Upper lobe of left lung (tissue), 4 donors: ENCODE measurements around the gene ST3GAL3.

Source experiments
- CTCF ChIP-seq, 6 experiments: fragments of 450-650 bp in 4 of 6; fragments of 200-600 bp in 2 of 6; sonication (generic) in 2 of 6; IDR thresholded peaks; one replicate each; pipeline ENCODE4 v1.5.1; 2016 to 2019; ENCODE audit warnings: antibody characterized with exemption in 6 of 6
- EP300 ChIP-seq, 4 donors: sonication (generic); formaldehyde crosslinking; IDR thresholded peaks; one replicate each; pipeline ENCODE4 v1.5.1; 2017; ENCODE audit warnings: antibody characterized with exemption in 4 of 4, control low read depth in 2 of 4
- POLR2A ChIP-seq, 4 donors: fragments of 450-650 bp; IDR thresholded peaks; one replicate each; pipeline ENCODE4 v1.5.1; 2016 to 2017; ENCODE audit warnings: antibody characterized with exemption in 4 of 4, mild to moderate bottlenecking in 2 of 4

GRCh38 chr1:43779266-43779665 lies 71.9 kb downstream of the ST3GAL3 start:
- no peak for TF ChIP-seq CTCF (IDR thresholded peaks at IDR 0.05)
- no peak for TF ChIP-seq POLR2A (IDR thresholded peaks at IDR 0.05)
- no peak for TF ChIP-seq EP300 (IDR thresholded peaks at IDR 0.05)
